ENCODE results near the gene PAK6.

GRCh38 chr15:40293905-40294895 is 55.3 kb downstream of the PAK6 start:
- TF ChIP-seq CTCF (IDR thresholded peaks at IDR 0.05; ENCODE audit: poor library complexity) = no peak
- TF ChIP-seq EZH2phosphoT487 (IDR thresholded peaks at IDR 0.05; ENCODE audit: low read depth, severe bottlenecking, unreplicated experiment) = no peak
- no peak for TF ChIP-seq EZH2 (IDR thresholded peaks at IDR 0.05; ENCODE audit: borderline replicate concordance)

Data from hepatocyte (in vitro differentiated cells).